GM23338 (cell line): Measurements from ENCODE around the gene IGFLR1. TPM values are rescaled to one million over a fixed set of nuclear protein-coding genes. Genes with fewer than 3 reads are reported as not detected.

Experiments
- ATAC-seq: fragments of 200-7000 bp; cut with Tn5 transposase; 3 replicates; pipeline ENCODE4 v1.9.1; 2020
- DNase-seq: peaks from one replicate; pipeline ENCODE4 v3.0.0-alpha.2; 2015; ENCODE audit warnings: low spot score
- H2AFZ ChIP-seq: fragments of 200-600 bp; sonication (generic); 2 replicates; pipeline ENCODE4 v1.8.0; 2016; ENCODE audit warnings: antibody characterized with exemption, mild to moderate bottlenecking, moderate library complexity
- H3F3A ChIP-seq: fragments of 200-600 bp; sonication (generic); replicated peaks from 2 replicates; pipeline ENCODE4 v1.8.0; 2017; ENCODE audit warnings: antibody characterized with exemption, mixed run types, low read depth
- H3K27ac ChIP-seq: fragments of 200-600 bp; sonication (generic); 2 replicates; pipeline ENCODE4 v1.6.1; 2016; ENCODE audit warnings: low read depth
- H3K27me3 ChIP-seq: fragments of 200-600 bp; sonication (generic); 2 replicates; pipeline ENCODE4 v1.8.0; 2016; ENCODE audit warnings: mild to moderate bottlenecking, mixed run types, moderate library complexity; ENCODE audit not compliant: insufficient read depth
- H3K36me3 ChIP-seq: fragments of 200-600 bp; sonication (generic); 2 replicates; pipeline ENCODE4 v1.8.0; 2016; ENCODE audit warnings: mild to moderate bottlenecking; ENCODE audit not compliant: insufficient read depth
- H3K4me1 ChIP-seq: fragments of 200-600 bp; sonication (generic); 2 replicates; pipeline ENCODE4 v1.8.0; 2016; ENCODE audit warnings: mild to moderate bottlenecking, moderate library complexity; ENCODE audit not compliant: insufficient read depth
- H3K4me2 ChIP-seq: fragments of 200-600 bp; sonication (generic); 2 replicates; pipeline ENCODE4 v1.7.1; 2017; ENCODE audit warnings: mixed run types
- H3K4me3 ChIP-seq: fragments of 200-600 bp; sonication (generic); 2 replicates; pipeline ENCODE4 v1.6.1; 2016; ENCODE audit warnings: mixed run types
- H3K79me2 ChIP-seq: fragments of 200-600 bp; sonication (generic); replicated peaks from 2 replicates; pipeline ENCODE4 v1.8.0; 2017; ENCODE audit warnings: mild to moderate bottlenecking; ENCODE audit not compliant: insufficient read depth
- H3K9me2 ChIP-seq: fragments of 200-600 bp; sonication (generic); 2 replicates; pipeline ENCODE4 v1.8.0; 2017; ENCODE audit not compliant: insufficient read depth
- H4K20me1 ChIP-seq: fragments of 200-600 bp; sonication (generic); replicated peaks from 2 replicates; pipeline ENCODE4 v1.8.0; 2017; ENCODE audit warnings: mild to moderate bottlenecking; ENCODE audit not compliant: insufficient read depth
- H3K27ac Mint-ChIP-seq: 2 replicates; pipeline ENCODE4 v1.8.0; 2020; ENCODE audit warnings: inconsistent platforms, mild to moderate bottlenecking, moderate library complexity, mixed read lengths
- H3K27me3 Mint-ChIP-seq: 3 replicates; pipeline ENCODE4 v1.8.0; 2022; ENCODE audit warnings: low read depth, mild to moderate bottlenecking, moderate library complexity, mixed read lengths, inconsistent platforms; ENCODE audit not compliant: insufficient read depth, poor library complexity
- H3K36me3 Mint-ChIP-seq: 3 replicates; pipeline ENCODE4 v1.8.0; 2021; ENCODE audit warnings: low read depth, mild to moderate bottlenecking, inconsistent platforms, moderate library complexity, mixed read lengths
- H3K4me1 Mint-ChIP-seq: 3 replicates; pipeline ENCODE4 v1.8.0; 2020; ENCODE audit warnings: mild to moderate bottlenecking, inconsistent platforms, mixed read lengths
- H3K4me3 Mint-ChIP-seq: 3 replicates; pipeline ENCODE4 v1.8.0; 2021; ENCODE audit warnings: moderate library complexity, mild to moderate bottlenecking, inconsistent platforms, mixed read lengths
- H3K9me3 Mint-ChIP-seq: 3 replicates; pipeline ENCODE4 v1.8.0; 2020; ENCODE audit warnings: moderate library complexity, mild to moderate bottlenecking, inconsistent platforms, mixed read lengths
- CREB1 ChIP-seq: fragments of 250-450 bp; sonication (Bioruptor Pico); IDR thresholded peaks from 2 replicates; pipeline ENCODE4 v1.5.0; 2020; ENCODE audit warnings: low read depth, mild to moderate bottlenecking, moderate library complexity
- EZH2 ChIP-seq: fragments of 200-600 bp; sonication (generic); IDR thresholded peaks from one replicate; pipeline ENCODE4 v1.8.0; 2017; ENCODE audit warnings: antibody characterized with exemption, mild to moderate bottlenecking, low read depth; ENCODE audit not compliant: unreplicated experiment
- JUNB ChIP-seq: IDR thresholded peaks from one replicate; pipeline ENCODE4 v1.6.1; 2016; ENCODE audit warnings: antibody characterized with exemption; ENCODE audit not compliant: unreplicated experiment
- NANOG ChIP-seq: IDR thresholded peaks from 2 replicates; pipeline ENCODE4 v1.6.1; 2016; ENCODE audit warnings: antibody characterized with exemption, borderline replicate concordance
- POLR2AphosphoS5 ChIP-seq: IDR thresholded peaks from 2 replicates; pipeline ENCODE4 v1.6.1; 2016; ENCODE audit warnings: antibody characterized with exemption, low read depth
- STAT1 ChIP-seq: IDR thresholded peaks from one replicate; pipeline ENCODE4 v1.6.1; 2016; ENCODE audit warnings: antibody characterized with exemption; ENCODE audit not compliant: unreplicated experiment
- ZNF114 ChIP-seq: fragments of 250-450 bp; sonication (Bioruptor Pico); IDR thresholded peaks from 2 replicates; pipeline ENCODE4 v1.5.0; 2020; ENCODE audit warnings: mild to moderate bottlenecking, moderate library complexity
- ZNF331 ChIP-seq: fragments of 250-450 bp; sonication (Bioruptor Pico); IDR thresholded peaks from 2 replicates; pipeline ENCODE4 v1.5.0; 2020; ENCODE audit warnings: low read depth, mild to moderate bottlenecking, moderate library complexity
- ZNF462 ChIP-seq: fragments of 250-450 bp; sonication (Bioruptor Pico); IDR thresholded peaks from 2 replicates; pipeline ENCODE4 v1.5.0; 2020; ENCODE audit warnings: mild to moderate bottlenecking, moderate library complexity
- polyA plus RNA-seq: library from polyadenylated mRNA; unstranded; fragments of >200 nt; fragmentation: Nextera tagmentation; extraction: Ambion mirVana; gene quantifications from 2 replicates; pipeline ENCODE4 v1.2.1, GENCODE V29; 2016
- total RNA-seq: library from RNA; depleted of rRNA; stranded (reverse); fragments of >200 nt; shearing (Covaris generic); gene quantifications from 2 replicates; pipeline ENCODE4 v1.2.3, GENCODE V29; 2014
- TF ChIP-seq, protein P1 (sequence below): IDR thresholded peaks from 2 replicates; pipeline ENCODE4 v1.6.1; 2016; ENCODE audit warnings: antibody characterized with exemption

IGFLR1 gene
- total and polyA plus RNA-seq, 2 experiments from 2014 or later, result 14.4 to 17.8 TPM

DNA sequence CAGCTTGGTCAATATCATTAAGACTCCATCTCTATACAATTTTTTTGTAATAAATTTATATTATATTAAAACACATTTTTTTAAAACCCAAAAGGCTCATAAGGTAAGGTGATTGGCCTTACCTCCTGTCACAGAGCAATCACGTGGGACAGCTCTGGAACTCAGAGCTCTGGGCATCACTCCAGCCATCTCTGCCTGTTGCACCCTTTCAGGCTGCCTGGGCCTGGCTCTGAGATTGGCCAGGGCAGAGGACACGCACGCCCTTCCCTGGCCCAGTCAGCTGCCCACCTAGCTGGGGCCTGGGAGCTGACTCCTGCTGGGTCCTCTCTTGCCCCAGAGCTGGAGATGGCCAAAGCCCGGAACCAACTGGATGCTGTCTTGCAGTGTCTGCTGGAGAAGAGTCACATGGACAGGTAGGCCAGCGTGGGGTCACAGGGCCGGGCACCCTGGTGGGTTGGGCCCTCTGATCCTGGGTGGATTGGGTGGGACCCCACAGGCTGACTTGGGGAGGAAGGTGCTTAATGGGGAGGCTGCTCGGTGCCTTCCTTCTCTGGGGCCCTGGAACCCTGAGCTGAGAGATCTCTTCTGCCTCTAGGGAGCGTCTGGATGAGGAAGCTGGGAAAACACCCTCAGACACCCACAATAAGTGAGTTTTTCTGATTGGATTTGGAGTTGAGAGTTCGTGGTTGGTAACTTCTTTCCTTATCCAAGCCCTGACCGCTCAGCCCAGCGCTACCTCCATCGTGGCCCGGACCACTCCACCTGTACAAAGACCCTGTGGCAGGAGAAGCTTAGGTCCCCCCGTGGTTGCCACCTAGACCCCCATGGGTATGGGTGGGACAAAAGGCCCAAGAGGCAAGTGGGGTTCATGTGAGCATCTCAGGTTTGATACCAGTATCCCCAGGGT, 9.8 kb upstream of the IGFLR1 start:
- no peak for ATAC-seq
- TF ChIP-seq NANOG, result no peak
- TF ChIP-seq ZNF331, result no peak
- no peak for TF ChIP-seq POLR2AphosphoS5
- TF ChIP-seq EZH2, result no peak
- TF ChIP-seq, protein P1, sequence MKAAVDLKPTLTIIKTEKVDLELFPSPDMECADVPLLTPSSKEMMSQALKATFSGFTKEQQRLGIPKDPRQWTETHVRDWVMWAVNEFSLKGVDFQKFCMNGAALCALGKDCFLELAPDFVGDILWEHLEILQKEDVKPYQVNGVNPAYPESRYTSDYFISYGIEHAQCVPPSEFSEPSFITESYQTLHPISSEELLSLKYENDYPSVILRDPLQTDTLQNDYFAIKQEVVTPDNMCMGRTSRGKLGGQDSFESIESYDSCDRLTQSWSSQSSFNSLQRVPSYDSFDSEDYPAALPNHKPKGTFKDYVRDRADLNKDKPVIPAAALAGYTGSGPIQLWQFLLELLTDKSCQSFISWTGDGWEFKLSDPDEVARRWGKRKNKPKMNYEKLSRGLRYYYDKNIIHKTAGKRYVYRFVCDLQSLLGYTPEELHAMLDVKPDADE, result no peak
- no peak for TF ChIP-seq STAT1
- H3K36me3 ChIP-seq, result no peaks in the 10 kb centered on the region
- Mint-ChIP-seq H3K27ac (no peak overlapping the region), H3K4me3 (no peak overlapping the region), H3K36me3 (peaks cover 2% of the 10 kb centered on the region; the same call in 1 of the 3 replicates), H3K9me3 (no peaks in the 10 kb centered on the region; the same call in 2 of the 3 replicates), H3K27me3 (peaks cover 31% of the 10 kb centered on the region), H3K4me1 (peaks cover 18% of the 10 kb centered on the region)
- no peaks in the 10 kb centered on the region for H4K20me1 ChIP-seq
- no peak overlapping the region for H3K4me3 ChIP-seq
- no peaks in the 10 kb centered on the region for H3K79me2 ChIP-seq
- no peak overlapping the region for H3K4me2 ChIP-seq
- H3K27me3 ChIP-seq, result peaks cover 26% of the 10 kb centered on the region
- no peak overlapping the region for H2AFZ ChIP-seq
- 0 out of 2 replicates have a peak, but pooled peaks cover 3% of the 10 kb centered on the region for H3F3A ChIP-seq
- no peak overlapping the region for H3K27ac ChIP-seq
- peaks cover 9% of the 10 kb centered on the region for H3K4me1 ChIP-seq
- no peak for DNase-seq
- no peaks in the 10 kb centered on the region for H3K9me2 ChIP-seq

DNA sequence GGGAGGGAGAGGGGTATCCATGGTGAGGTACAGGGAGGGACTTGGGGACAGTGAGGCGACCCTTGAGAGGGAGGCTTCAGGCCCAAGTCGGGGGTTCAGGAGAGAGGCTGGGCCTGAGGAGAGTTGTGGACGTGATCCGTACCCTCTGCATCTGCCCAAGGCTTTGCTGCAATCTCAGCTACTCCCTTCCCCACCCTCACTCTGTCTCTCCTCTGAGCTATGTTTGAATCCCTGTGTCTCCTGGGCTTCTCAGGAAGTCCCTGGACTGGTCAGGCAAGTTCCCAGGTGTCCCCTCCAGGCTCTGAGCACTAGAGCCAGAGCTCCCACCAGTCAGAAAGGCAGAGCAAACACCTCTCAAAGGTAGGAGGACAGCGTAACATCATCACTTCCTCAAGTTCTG, 7.9 kb upstream of the IGFLR1 start:
- Histone ChIP-seq H3F3A (no peaks in the 10 kb centered on the region), H3K9me2 (no peaks in the 10 kb centered on the region), H3K36me3 (no peaks in the 10 kb centered on the region), H3K4me2 (no peak overlapping the region), H4K20me1 (no peaks in the 10 kb centered on the region), H3K4me1 (peaks cover 15% of the 10 kb centered on the region), H3K79me2 (peaks cover 14% of the 10 kb centered on the region), H3K27me3 (peaks cover 6% of the 10 kb centered on the region), H3K27ac (no peak overlapping the region), H3K4me3 (no peak overlapping the region), H2AFZ (no peak overlapping the region)
- TF ChIP-seq ZNF331, result no peak
- no peak for TF ChIP-seq ZNF114
- TF ChIP-seq ZNF462 (CRISPR knock-in tag), result no peak
- no peak for TF ChIP-seq POLR2AphosphoS5
- TF ChIP-seq, protein P1, result no peak
- TF ChIP-seq STAT1, result no peak
- TF ChIP-seq CREB1 (CRISPR knock-in tag), result no peak
- TF ChIP-seq JUNB, result no peak
- Mint-ChIP-seq H3K27me3 (peaks cover 18% of the 10 kb centered on the region), H3K36me3 (peaks cover 2% of the 10 kb centered on the region; the same call in 1 of the 3 replicates), H3K4me1 (peaks cover 18% of the 10 kb centered on the region), H3K9me3 (no peaks in the 10 kb centered on the region; the same call in 1 of the 3 replicates), H3K27ac (no peak overlapping the region), H3K4me3 (peak overlapping the region; percentile 23; the same call in 1 of the 3 replicates)
- DNase-seq (no peak), ATAC-seq (no peak)
